Left renal pelvis (tissue), 4 donors: ENCODE data around the gene IQCK. TPM values are rescaled to one million over a fixed set of nuclear protein-coding genes. Genes with fewer than 3 reads are reported as not detected.
"Not testable (repeated sequence)": the region's sequence is repeated elsewhere in the genome, so short reads cannot be mapped to it uniquely, and the experiment has no call there.

Experiments
- DNase-seq, 4 donors: peaks; one replicate each; pipeline ENCODE4 v3.0.0-alpha.2; 2013; ENCODE audit warnings: low read depth in 4 of 4, low spot score in 3 of 4
- polyA plus RNA-seq, 4 donors: library from polyadenylated mRNA; unstranded; fragments of 120-200 nt; gene quantifications; one replicate each; pipeline ENCODE4 v1.2.1, GENCODE V29; 2013; ENCODE audit not compliant: insufficient read length in 4 of 4

IQCK gene
- polyA plus RNA-seq, 4 donors: 18.7 to 49.4 (median 45.0) TPM

DNA sequence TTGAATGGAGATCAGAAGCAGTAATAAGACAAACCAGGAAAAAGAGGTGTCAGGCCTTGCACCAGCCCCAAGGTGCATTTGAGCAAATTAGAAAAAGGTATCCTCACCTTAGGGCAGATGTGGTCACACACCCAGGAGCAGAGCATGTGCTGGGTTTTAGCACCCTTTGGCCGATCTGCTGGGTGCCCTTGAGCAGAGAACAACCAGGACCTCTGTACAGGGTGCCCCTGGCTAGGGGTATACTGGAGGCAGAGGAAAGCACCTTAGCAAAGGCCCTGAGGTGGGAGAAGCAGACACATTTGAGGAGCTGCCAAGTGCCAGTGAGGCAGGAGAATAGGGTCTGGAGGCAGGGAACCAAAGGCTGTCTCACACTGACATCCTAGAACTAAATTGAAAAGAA, 67.0 kb downstream of the IQCK start:
- DNase-seq: no peak

DNA sequence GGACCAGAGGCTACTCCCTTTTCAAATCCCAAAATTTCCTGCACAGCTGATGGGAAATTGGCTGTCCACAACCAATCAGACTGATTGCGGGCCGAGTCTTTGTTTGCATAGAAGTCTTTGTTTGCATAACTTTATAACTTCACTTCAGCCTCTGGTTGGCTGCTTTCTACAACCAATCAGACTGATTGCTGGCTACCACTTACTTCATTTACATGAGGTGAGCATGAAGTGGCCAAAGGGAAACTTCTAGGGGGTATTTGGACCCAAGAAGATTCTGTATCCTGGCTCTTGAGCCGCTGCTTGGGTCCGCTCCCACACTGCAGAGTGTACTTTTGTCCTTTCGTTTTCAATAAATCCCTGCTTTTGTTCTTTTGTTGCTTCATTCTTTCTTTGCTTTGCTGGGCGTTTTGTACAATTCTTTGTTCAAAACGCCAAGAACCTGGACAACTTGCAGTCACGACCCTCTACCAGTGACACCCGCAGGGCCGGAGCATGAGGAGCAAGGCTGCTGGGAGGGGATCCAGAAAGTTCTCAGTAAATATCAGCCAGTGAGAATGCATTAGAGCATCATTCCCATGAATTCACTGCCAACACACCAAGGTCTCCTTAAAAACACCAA, 67.5 kb downstream of the IQCK start:
- DNase-seq: no peak

DNA sequence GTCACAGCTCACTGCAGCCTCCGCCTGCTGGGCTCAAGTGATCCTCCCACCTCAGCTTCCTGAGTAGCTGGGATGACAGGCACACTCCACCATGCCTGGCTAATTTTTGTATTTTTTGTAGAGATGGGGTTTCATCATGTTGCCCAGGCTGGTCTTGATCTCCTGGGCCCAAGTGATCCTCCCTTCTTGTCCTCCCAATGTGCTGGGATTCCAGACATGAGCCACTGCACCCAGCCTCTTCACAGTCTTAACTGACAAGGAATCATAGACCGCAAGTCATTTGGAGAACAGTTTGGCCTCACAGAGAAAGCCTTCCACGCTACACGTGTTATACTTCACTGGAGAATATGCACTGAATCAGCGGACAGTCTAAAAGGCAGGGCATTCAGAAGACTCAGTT, 83.3 kb downstream of the IQCK start:
- not testable (repeated sequence) for DNase-seq

DNA sequence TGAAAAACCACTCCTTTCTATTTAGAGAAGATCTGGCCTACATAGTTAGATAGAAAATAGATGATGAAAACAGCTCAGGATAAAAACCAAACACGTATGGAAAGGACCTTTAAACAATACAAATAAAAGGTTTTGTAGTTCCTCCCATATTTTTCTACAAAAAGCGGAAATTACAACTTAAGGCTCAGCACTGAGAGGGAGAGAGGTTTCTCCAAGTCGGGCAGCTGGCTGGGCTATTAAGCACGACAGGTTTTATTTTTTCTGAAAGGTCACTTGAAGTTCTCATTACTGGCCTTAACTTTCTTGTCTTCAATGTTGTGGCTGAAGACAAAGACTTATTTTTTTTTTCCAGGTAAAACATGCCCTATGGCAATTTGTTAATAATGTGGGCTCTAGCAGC, 83.8 kb downstream of the IQCK start:
- DNase-seq: not testable (repeated sequence)

DNA sequence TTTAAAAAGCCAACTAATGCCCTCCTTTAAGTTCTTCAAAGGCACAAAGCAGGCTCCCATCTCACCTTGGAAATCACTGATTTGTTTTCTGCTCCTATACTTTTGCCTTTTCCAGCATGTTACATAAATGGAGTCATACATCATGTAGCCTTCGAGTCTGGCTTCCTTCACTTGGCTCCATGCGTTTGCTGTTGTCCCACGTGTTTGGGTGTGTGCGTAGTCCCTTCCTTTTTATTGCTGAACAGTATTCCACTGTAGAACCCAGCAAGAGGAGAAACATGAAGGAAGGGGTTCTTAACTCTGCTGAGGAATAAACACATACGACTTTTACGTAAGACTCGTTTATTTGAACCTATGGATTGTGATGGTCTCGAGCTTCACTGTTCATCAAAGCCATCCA, 84.5 kb downstream of the IQCK start:
- no peak for DNase-seq

DNA sequence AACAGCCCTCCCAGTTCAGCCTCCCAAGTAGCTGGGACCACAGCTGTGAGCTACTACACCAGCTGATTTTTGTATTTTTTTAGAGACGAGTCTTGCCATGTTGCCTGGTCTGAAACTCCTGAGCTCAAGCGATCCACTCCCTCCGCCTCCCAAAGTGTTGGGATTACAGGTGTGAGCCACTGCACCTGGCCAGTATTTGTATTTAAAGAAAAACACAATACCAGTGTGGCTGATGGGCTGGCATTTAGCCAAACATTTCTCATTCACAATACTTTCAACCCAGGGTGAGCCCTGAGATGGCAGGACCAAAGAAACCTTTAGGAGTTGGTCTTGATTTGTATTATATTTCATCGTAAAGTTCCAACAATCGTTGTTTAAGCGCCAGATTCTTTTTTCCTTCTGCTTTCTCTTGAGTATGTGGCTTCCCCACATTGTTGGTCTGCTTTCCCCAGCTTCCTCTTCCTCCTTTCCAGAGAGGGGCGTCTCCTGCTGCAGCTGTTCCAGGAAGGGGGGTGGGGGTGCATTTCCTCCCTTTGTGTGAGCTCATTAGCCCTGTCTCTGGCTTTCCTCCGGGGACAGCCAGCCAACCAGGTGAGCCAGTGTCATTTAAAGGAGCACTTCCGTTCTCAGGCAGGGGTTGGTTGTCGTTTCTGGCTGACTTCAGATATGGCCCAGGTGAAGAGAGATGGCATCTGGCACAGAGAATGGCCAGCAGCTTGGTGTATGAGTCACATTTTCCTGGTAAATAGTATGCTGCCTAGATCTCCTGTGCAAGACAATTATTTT, 86.7 kb downstream of the IQCK start:
- no peak for DNase-seq

DNA sequence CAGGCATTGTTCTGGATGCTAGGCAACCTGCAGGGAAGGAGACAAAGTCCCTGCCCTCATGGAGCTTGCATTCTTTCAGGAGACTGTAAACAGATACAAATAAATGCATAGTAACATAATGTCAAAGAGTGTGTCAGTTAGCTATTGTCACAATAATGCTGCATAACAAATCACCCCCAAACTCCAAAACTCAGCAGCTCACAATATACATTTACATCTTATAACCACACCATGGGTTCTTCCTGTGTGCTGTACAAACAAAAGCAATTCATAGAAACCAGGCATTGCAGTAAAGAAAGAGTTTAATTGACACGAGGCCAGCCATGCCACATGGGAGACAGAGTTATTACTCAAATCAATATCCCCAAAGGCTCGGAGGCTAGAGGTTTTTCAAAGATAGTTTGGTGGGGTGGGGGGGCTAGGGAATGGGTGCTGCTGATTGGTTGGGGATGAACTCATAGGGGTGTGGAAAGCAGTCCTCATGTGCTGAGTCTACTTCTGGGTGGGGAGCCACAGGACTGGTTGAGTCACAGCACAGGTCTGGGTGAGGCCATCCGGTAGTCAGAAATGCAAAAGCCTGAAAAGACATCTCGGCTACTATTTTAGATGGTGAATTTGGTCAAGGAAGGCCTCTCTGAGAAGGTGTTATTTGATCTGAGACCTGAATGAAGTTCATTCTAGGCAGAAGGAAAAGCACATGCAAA, 87.5 kb downstream of the IQCK start:
- no peak for DNase-seq

DNA sequence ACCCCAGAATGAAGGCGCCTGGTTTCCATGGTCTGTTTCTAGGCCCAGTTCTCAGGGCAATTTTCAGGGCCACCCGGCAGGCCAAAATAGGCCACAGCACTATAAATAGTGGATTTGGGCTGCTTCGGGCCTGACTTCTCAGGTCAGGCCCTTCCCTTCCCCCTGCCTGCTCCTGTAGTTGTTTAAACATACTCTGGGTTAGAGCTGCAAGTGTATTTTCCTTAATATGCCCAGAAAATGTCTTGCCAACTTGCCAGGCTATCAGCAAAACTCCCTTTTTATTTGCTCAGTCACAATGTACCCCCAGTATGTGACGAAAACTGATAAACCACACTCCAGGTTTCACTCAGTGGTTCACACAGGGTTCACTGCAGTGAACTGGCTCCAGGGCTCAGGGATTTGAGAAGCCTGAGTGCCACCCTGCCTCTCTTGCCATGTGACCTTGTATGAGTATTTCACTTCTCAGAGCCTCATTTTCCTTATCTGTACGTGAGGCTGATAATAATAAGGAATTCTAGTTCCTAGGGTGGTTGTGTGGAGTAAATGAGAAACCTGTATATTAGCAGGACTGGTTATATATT, 90.1 kb downstream of the IQCK start:
- no peak for DNase-seq

DNA sequence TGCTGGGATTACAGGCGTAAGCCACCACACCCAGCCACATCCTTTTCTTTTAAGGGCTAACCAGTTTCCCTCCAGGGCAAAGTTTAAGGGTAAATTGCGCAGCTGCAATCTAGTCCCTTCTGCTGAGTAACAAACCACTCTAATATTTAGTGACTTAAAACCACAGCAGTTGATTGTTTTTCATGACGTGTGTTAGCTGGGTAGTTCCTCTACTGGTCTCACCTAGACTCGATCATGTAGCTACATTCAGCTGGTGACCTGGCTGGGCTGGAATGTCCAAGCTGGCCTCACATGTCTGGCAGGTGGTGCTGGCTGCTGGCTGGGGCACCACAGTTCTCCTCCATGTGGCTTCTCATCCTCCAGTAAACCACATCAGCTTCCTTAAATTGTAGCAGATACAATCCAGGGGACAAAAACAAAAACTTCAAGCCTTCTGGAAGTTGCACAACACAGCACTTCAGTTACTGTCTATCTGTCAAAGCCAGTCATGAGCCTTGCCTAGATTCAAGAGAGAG, 91.1 kb downstream of the IQCK start:
- no peak for DNase-seq

DNA sequence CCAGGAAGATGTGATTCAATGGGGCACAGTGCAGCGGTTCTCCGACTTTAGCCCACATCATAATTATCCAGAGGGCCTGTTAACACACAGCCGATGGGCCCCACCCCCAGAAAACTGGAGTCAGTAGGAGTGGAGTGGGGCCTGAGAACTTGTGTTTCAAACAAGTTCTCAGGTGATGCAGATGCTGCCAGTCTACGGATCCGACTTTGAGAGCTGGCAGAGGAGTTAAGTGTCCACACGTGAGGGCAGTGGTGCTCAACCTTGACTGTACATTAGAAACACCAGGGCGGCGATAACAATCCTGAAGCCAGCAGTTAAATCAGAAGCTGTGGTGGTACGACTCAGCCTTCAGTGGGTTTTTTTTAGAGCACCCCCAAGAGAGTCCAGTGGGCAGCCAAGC, 91.6 kb downstream of the IQCK start:
- no peak for DNase-seq

DNA sequence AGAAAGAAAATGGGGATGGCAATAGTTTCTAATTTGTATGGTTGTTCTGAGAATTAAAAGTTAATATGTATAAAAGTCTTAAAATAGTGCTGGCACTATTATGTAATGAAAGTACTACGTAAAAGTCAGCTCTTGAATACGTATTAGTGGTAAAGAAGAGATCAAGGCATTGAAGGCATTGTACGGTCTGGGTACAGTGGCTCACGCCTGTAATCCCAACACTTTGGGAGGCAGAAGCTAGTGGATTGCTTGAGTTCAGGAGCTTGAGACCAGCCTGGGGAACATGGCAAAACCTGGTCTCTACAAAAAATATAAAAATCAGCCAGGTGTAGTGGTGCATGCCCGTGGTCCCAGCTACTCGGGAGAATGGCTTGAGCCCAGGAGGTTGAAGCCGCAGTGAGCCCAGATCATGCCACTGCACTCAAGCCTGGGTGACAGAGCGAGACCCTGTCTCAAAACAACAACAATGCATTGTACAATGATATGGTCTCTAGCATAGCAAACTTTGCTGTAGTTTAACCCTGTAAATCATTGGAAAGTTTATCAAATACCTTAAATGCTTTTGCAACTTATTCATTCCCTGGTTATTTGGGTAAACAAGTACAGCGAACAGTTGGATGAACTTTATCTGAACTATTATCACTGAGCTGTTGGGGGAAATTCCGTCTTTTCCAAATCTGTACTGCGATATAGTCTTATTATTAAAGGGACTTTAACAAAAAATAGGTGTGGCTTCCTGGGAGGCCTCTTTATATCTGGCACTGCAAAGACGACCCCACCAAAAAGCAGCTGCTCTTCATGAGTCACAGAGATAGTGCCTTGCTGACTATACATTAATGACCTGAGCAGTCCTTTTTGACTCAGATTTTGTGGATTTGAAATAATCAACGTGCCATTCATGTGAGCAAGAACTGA, 93.0 kb downstream of the IQCK start:
- no peak for DNase-seq

DNA sequence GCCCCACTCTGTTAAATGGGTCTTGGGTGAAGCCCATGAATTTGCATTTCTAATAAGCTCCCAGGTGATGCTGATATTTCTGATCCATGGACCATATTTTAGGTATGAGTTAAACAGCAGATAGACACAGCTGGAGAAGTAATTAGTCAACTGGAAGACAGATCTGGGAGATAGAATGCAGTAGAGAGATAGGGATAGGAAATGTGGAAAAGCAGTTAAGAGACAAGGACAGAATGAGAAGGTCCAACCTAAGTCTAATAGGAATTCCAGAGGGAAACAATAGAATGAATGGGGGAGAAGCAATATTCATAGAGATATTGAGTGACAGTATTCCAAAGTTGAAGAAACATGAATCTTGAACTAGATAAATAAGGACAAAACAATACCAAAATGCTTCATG, 94.9 kb downstream of the IQCK start:
- DNase-seq: no peak

DNA sequence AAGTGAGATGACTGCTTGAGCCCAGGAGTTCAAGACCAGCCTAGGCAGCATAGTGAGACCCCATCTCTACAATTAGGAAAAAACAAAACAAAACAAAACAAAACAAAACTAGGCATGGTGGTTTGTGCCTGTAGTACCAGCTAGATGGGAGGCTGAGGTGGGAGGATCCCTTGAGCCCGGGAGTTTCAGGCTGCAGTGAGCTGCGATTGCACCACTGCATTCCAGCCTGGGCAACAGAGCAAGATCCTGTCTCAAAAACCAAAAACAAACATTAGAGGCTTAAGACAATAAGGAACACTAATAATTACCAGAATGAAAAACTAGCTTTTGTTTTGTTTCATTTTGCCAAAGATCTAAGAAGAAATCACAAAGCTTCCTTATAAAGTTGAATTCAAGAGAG, 97.3 kb downstream of the IQCK start:
- no peak for DNase-seq

DNA sequence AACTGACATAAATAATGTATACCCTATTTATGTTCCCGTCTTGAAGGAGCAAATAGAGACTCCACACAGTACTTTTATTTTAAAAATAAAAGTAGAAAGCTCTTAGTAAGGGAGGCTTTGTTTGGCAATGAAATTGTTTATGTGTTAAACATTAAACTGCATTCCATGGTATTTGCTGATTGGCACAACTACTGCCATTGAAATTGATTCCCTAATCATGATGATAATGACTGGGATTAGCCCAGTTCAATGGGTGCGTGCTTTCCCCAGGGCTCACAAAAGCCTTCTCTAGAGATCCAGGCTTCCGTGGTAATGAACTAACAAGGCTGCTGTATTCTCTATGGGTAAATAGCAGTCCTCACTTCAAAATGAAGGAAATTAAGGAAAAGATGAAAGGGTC, 99.1 kb downstream of the IQCK start:
- no peak for DNase-seq

DNA sequence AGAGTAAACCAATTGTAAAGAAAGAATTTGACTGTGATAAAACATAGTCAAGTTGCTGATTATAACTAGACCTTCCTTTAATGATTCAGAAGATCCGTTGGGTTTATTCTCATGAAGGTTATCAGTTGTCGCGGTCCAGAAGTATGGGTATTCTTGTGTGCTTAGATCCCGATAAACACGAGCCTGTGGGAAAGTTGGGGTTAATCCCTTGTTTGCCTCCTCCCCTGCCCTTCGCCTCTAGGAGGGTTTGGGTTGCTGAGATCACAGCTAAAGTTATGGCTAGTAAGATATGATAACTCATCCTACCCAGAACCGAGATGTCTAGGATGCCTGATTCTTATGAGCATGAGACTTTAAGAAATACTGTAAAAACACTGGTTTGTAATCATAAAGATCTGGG, 99.8 kb downstream of the IQCK start:
- DNase-seq: no peak

DNA sequence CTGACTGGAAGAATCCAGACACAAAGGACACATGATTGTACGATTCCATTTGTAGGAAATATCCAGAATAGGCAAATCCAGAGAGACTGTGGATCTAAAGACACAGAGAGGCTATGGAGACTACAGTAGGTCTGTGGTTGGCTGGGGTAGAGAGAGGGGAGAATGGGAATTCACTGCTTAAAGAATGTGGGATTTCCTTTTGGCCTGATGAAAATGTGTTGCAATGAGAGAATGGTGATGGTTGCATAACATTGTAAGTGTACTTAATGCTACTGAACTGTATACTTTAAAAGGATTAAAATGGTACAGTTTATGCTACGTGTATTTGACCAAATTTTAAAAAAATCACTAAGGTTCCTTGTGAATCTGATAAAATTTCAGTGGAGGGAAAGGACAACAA, 104.5 kb downstream of the IQCK start:
- DNase-seq: no peak

DNA sequence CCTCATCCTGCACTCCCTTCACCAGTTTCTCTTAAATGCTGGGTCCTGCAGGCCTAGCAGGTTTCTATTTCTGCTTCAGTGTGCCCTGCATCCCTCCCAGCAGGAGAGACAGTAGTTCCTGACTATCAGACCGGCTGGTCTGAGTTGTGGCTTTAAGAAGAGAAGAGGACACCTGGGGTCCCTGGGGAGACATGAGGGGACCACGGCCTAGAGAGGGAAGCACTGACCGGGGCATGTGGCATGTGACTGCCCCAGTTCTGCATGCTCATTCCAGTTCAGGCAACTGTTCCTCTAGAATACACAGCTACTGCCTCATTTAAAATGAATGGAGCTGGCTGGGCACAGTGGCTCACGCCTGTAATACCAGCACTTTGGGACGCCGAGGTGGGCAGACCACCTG, 105.3 kb downstream of the IQCK start:
- no peak for DNase-seq

DNA sequence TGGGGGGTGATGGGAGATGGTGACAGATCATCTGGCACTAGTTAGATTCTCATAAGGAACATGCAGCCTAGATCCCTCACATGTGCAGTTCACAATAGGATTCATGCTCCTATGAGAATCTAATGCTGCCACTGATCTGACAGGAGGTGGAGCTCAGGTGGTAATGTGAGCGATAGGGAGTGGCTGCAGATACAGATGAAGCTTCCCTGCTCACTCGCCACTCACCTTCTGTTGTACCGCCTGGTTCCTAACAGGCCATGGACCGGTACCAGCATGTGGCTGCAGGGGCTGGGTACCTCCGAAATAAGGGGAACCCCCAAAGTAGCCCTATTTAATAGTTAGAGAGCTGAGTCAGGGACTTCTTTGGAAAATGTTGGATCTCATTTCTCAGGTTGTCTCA, 106.1 kb downstream of the IQCK start:
- no peak for DNase-seq

DNA sequence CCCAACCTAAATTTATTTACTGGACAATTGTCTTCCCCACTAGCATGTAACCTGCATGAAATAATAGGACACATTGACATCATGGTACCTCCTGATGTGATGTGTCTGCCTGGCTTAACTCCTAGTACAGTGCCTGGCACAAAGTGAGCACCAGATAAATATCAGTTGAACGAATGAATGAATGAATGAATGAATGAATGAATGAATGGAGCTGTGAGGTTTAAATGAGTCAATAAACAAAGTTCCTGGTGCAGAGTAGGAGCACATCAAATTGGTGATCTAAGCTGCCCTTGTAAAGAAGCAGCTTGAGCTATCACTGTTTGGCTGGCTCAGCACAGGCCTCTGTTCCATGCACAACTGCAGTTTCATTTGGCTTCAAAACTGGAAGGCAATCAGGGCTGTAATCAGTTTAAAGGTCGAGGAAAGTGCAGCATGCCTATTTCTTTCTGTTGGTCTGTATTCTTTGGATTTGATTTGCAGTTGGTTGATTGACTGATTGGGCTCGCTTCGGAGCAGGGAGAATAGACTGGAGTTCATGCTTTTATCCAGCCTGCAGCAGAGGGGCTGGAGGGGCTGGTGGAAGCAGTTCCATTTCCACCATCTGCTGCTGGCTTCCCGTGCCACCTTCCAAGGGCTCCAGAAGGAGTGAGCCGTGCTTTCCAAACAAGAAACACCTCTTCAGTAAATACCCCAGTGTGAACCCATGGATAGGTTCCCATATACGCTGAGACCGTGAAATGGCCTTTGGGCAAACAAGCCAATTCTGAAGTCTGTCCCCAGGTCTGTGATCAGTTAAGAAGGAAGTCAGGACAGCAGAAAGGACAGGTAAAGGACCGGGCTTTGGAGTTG, 112.0 kb downstream of the IQCK start:
- DNase-seq: no peak
